Progenitor cell of endocrine pancreas (in vitro differentiated cells): Measurements from ENCODE around the gene OR10X1. TPM values are rescaled to one million over a fixed set of nuclear protein-coding genes. Genes with fewer than 3 reads are reported as not detected.

Experiments
- DNase-seq: peaks from one replicate; pipeline ENCODE4 v3.0.0; 2021; ENCODE audit warnings: low spot score; ENCODE audit not compliant: unreplicated experiment
- H3K27ac Mint-ChIP-seq: 2 replicates; pipeline ENCODE4 v1.8.0; 2021; ENCODE audit warnings: mild to moderate bottlenecking, moderate library complexity, mixed read lengths
- H3K27me3 Mint-ChIP-seq: 2 replicates; pipeline ENCODE4 v1.8.0; 2021; ENCODE audit warnings: mixed read lengths
- H3K36me3 Mint-ChIP-seq: 2 replicates; pipeline ENCODE4 v1.8.0; 2022; ENCODE audit warnings: mixed read lengths; ENCODE audit not compliant: insufficient read depth
- H3K4me1 Mint-ChIP-seq: 2 replicates; pipeline ENCODE4 v1.8.0; 2021; ENCODE audit warnings: low read depth, mixed read lengths
- H3K4me3 Mint-ChIP-seq: 2 replicates; pipeline ENCODE4 v1.8.0; 2021; ENCODE audit warnings: low read depth, mild to moderate bottlenecking, moderate library complexity, mixed read lengths
- H3K9me3 Mint-ChIP-seq: 2 replicates; pipeline ENCODE4 v1.8.0; 2021; ENCODE audit warnings: low read depth, mixed read lengths
- total RNA-seq: library from RNA; stranded (reverse); gene quantifications from 2 replicates; pipeline ENCODE4 v1.2.1, GENCODE V29; 2021
- TF ChIP-seq, protein P1 (sequence below): fragments of 200-600 bp; sonication (generic); IDR thresholded peaks from one replicate; pipeline ENCODE4 v1.5.0; 2021; ENCODE audit warnings: antibody characterized with exemption, mild to moderate bottlenecking; ENCODE audit not compliant: unreplicated experiment

Gene OR10X1
- total RNA-seq, 1 donor from 2014 or later, result not detected

DNA sequence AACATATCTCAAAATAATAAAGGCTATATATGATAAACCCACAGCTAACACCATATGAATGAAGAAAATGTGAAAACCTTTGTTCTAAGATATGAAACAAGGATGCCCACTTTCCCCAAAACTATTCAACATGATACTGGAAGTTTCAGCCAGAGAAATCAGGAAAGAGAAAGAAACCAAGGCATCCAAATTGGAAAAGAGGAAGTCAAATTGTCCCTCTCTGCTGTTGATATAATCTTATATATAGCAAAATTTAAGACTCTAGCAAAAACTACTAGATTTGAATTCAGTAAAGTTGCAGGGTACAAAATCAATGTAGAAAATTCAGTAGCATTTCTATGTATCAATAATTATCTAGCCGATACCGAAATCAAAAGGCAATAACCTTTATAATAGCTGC, 21.0 kb upstream of the OR10X1 start:
- Mint-ChIP-seq H3K4me3 (no peak overlapping the region), H3K27me3 (no peaks in the 10 kb centered on the region), H3K27ac (no peak overlapping the region), H3K9me3 (peaks cover 16% of the 10 kb centered on the region), H3K36me3 (peaks cover 1% of the 10 kb centered on the region), H3K4me1 (no peaks in the 10 kb centered on the region)
- DNase-seq, result no peak
- TF ChIP-seq, protein P1, sequence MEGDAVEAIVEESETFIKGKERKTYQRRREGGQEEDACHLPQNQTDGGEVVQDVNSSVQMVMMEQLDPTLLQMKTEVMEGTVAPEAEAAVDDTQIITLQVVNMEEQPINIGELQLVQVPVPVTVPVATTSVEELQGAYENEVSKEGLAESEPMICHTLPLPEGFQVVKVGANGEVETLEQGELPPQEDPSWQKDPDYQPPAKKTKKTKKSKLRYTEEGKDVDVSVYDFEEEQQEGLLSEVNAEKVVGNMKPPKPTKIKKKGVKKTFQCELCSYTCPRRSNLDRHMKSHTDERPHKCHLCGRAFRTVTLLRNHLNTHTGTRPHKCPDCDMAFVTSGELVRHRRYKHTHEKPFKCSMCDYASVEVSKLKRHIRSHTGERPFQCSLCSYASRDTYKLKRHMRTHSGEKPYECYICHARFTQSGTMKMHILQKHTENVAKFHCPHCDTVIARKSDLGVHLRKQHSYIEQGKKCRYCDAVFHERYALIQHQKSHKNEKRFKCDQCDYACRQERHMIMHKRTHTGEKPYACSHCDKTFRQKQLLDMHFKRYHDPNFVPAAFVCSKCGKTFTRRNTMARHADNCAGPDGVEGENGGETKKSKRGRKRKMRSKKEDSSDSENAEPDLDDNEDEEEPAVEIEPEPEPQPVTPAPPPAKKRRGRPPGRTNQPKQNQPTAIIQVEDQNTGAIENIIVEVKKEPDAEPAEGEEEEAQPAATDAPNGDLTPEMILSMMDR, result no peak

DNA sequence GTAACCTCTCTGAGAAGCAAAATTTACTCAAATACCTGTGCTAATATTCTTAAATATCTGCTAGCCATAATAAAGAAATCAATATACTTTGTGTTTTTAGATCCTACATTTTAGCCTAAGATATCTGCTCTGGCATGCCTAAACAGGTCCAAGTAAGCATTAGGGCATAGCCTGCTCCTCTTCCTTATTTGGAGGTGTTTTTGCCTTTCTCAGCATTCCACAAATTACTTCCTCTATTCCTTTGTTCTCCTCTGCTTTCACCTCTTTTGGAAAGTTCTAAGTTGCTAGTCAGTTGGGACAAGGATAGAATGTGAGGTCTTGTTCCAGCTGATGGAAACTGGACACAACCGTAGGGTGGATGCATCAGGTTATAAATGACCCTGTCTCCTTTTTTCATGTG, 7.2 kb upstream of the OR10X1 start:
- H3K27ac Mint-ChIP-seq, result no peak overlapping the region
- no peaks in the 10 kb centered on the region for H3K27me3 Mint-ChIP-seq
- TF ChIP-seq, protein P1, result no peak
- peaks cover 5% of the 10 kb centered on the region for H3K9me3 Mint-ChIP-seq
- no peaks in the 10 kb centered on the region for H3K36me3 Mint-ChIP-seq
- DNase-seq, result no peak
- no peaks in the 10 kb centered on the region for H3K4me1 Mint-ChIP-seq
- no peak overlapping the region for H3K4me3 Mint-ChIP-seq

DNA sequence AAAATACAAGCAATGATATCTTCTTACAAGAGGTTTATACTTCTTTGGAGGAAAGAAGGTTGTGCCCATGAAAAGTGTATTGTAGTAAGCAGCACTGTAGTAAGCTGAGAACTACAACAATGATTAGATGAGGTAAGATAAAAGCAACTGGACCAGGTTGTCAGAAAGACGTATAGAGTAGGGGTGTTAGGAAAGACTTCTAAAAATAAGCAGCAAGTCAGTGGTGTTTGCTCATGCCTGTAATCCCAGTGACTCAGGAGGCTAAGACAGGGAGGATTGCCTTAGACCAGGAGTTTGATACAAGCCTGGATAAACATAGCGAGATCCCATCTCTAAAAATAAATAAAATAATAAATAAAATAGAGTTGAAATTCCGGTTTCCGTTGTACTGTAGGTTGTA, 4.3 kb upstream of the OR10X1 start:
- Mint-ChIP-seq H3K4me3 (no peak overlapping the region), H3K4me1 (no peaks in the 10 kb centered on the region), H3K27ac (no peak overlapping the region), H3K36me3 (no peaks in the 10 kb centered on the region), H3K27me3 (no peaks in the 10 kb centered on the region), H3K9me3 (peaks cover 5% of the 10 kb centered on the region)
- TF ChIP-seq, protein P1, result no peak
- no peak for DNase-seq

DNA sequence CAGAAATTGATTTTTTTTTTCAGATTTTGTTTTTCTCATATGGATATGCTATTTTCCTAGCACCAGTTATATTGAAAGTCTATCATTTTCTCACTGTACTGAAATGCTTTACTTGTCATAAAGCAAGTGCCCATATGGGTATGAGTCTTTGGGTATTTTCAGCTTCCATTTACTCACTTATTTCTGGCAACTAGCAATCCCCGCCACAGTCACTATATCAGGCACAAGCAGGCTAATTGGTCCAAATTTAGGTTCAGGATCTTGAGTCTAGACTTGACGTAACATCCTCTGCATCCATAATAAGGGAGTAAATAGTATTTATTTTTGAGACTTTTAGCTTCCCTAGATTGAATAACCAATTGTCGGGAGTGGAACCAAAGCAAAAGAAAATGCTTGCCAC, 2.1 kb downstream of the OR10X1 start:
- no peak overlapping the region for H3K4me3 Mint-ChIP-seq
- no peaks in the 10 kb centered on the region for H3K9me3 Mint-ChIP-seq
- H3K4me1 Mint-ChIP-seq, result no peaks in the 10 kb centered on the region
- TF ChIP-seq, protein P1, result no peak
- no peak for DNase-seq
- H3K27me3 Mint-ChIP-seq, result no peaks in the 10 kb centered on the region
- H3K36me3 Mint-ChIP-seq, result no peaks in the 10 kb centered on the region
- no peak overlapping the region for H3K27ac Mint-ChIP-seq

DNA sequence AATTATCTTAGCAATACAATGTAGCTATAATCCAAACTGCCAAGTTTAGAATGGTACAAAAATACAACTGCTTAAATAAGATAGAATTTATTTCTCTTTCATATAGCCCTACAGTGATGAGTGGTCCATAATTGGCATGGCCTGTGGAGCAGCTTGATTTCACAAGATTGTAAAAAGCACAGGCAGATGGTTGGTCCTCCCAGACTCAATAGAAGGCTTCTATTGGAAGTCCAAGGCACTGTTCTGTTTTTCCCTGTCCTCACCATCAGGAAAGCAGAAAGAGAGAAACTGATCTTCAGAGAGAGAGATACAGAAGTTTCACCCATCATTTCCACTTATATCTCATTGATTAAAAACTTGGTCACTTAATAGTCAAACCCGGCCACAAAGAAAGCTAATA, 7.5 kb downstream of the OR10X1 start:
- no peaks in the 10 kb centered on the region for H3K27me3 Mint-ChIP-seq

More for the DNA sequence above, 7.5 kb downstream of the OR10X1 start:
- Mint-ChIP-seq H3K4me3 (no peak overlapping the region), H3K9me3 (no peaks in the 10 kb centered on the region), H3K4me1 (no peaks in the 10 kb centered on the region), H3K36me3 (no peaks in the 10 kb centered on the region), H3K27ac (no peak overlapping the region)
- TF ChIP-seq, protein P1, result no peak
- DNase-seq, result no peak
